Renal cortex interstitium (tissue), 15 donors: ENCODE measurements around the gene USP49. TPM values are rescaled to one million over a fixed set of nuclear protein-coding genes. Genes with fewer than 3 reads are reported as not detected.
"Not testable (repeated sequence)": the region's sequence is repeated elsewhere in the genome, so short reads cannot be mapped to it uniquely, and the experiment has no call there.

ENCODE experiments used
- DNase-seq, 11 donors: peaks; one replicate each; pipeline ENCODE4 v3.0.0-alpha.2; 2013; ENCODE audit warnings: low read depth in 9 of 11, low spot score in 4 of 11; ENCODE audit errors: extremely low read depth in 1 of 11
- long read RNA-seq, 16 experiments: transcript quantifications; one replicate each; lab custom pipeline, GENCODE V29; 2026
- polyA plus RNA-seq, 3 donors: library from polyadenylated mRNA; unstranded; fragments of 120-200 nt; gene quantifications; one replicate each; pipeline ENCODE4 v1.2.1, GENCODE V29; 2013; ENCODE audit not compliant: insufficient read length in 3 of 3

Gene USP49
- 10 to 100 TPM; 13.1 to 14.5 (median 13.2) TPM for polyA plus RNA-seq
- long read RNA-seq, donor 1 = 0 reads
- long read RNA-seq, donor 2 = 0 reads
- long read RNA-seq, donor 3 = 0 reads
- long read RNA-seq, donor 4, partial matches to known transcripts = 0 of 1 reads
- long read RNA-seq, donor 4, other reads (novel, unspliced or antisense) = 0 of 1 reads
- long read RNA-seq, donor 5 = 0 reads
- long read RNA-seq, donor 6 = 0 reads
- long read RNA-seq, donor 7 = 0 reads
- long read RNA-seq, donor 8 = 0 reads
- long read RNA-seq, donor 9 = 0 reads
- long read RNA-seq, donor 10 = 0 reads
- long read RNA-seq, donor 11 = 0 reads
- long read RNA-seq, donor 12 = 0 reads
- long read RNA-seq, donor 13 = 0 reads
- long read RNA-seq, donor 14 = 0 reads
- long read RNA-seq, donor 15 = 0 reads
- long read RNA-seq, donor 16, partial matches to known transcripts = 0 of 1 reads
- long read RNA-seq, donor 16, other reads (novel, unspliced or antisense) = 0 of 1 reads

DNA sequence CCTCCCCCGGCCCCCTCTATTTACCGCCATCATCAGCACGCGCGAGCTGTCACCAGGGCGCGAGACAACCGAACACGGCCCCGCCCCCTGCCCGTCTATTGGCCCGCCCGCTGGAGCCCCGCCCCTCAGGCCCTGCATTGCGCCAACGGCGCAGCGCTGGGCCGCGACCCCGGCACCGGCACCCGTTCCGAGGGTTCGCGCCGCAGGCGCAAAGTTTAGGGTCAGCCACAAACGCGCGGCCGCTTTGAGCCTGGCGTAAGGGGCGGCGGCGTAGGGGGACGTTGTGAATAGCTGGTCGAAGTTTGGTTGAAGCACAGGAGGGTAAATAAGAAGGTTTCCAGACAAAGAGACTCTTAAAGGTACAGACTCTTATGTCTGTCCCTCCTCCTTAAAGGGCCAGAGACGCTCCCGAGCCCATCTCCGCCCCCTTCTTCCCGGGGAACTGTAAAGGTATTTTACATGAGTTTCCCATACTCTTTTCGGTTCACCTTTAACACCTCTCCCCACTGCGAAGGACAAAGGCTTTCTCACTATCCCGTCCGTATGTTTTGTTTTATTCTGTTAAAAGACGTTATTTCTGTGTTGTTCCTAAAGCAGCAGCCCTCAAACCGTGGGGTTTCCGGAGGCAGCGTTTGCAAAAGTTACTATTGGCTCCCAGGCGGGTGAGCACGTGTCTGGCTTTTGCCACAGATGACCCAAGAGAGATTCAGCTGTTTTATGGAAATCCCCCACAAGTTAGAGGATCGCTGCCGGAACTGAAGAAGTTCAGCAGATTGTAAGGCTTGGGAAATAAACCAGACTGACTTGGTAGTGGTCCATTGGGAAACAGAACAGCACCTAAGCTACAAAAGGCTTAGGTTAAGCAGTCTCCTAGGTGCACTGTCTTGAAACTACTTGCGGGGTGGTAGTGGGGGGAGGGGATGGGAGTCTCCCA, at the start of gene USP49:
USP49 (minus strand) TSS at position 76 of the 934 bp plus-strand sequence. CDS start 88,392 bp downstream, outside the sequence.
- peak; percentile 75 to 92 (median 88) for DNase-seq

DNA sequence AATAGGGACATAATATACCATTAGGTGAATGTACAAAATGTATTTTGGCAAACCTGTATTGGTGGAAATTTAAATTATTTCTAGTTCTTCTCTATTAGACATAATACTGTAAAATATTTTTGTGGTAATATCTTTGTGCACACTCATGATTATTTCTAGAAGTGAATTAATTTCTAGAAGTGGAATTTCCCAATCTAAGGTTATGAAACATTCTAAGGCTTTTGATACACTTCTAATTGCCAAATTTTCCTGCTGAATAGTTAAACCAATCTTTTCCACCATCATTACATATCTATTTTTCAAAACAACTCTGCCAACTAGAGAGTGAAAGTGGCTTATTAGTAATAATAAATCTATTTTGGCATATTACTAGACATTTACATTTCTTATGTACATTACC, 48.3 kb upstream of the USP49 start:
- DNase-seq = no peak

DNA sequence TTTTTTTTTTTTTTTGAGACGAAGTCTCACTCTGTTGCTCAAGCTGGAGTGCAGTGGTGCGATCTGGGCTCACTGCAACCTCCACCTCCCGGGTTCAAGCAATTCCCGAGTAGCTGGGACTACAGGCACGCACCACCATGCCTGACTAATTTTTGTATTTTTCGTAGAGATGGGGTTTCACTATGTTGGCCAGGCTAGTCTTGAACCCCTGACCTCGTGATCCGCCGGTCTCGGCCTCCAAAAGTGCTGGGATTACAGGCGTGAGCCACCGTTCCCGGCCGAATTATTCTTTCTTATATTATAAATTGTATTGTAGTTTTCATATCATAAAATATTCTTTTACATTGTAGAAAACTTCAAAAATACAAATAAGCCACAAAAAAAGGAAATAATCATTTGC, 47.7 kb upstream of the USP49 start:
- not testable (repeated sequence) for DNase-seq

DNA sequence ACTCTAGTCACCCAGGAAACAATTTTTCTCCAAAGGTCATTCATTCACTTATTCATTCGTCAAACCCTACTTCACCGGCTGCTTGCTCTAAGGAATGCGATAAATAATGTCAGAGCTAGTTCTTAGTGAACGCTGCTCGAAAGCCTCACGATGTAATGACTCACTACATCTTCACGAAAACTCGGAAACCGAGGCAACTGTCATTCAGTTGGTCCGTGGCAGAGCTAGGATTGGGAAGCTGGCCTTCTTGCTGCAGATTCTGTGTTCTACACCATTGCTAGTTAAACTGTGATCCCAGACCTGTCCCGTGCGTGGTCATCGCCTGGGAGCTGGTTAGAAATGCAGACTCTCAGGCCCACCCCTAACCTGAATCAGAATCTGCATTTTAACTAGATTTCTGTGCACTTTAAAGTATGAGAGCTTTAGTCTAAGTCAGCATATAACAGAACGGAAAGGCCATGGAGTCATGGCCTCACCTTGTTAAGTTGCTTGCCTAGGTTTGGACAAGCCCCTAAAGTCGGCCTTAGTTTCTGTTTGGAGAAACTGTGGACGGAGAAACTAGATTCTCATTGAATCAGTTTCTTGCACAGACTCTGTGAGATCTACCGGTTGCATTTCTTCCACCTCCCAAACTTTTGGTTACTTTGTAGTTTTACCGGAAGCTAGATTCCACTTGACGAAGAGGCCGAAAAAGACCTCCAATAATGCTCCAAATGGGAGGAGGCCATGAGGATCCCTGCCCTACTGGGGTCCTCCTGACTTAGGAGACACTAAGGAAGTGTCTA, 47.1 kb upstream of the USP49 start:
- peak in 1 of 11 donors; percentile 43 for DNase-seq

DNA sequence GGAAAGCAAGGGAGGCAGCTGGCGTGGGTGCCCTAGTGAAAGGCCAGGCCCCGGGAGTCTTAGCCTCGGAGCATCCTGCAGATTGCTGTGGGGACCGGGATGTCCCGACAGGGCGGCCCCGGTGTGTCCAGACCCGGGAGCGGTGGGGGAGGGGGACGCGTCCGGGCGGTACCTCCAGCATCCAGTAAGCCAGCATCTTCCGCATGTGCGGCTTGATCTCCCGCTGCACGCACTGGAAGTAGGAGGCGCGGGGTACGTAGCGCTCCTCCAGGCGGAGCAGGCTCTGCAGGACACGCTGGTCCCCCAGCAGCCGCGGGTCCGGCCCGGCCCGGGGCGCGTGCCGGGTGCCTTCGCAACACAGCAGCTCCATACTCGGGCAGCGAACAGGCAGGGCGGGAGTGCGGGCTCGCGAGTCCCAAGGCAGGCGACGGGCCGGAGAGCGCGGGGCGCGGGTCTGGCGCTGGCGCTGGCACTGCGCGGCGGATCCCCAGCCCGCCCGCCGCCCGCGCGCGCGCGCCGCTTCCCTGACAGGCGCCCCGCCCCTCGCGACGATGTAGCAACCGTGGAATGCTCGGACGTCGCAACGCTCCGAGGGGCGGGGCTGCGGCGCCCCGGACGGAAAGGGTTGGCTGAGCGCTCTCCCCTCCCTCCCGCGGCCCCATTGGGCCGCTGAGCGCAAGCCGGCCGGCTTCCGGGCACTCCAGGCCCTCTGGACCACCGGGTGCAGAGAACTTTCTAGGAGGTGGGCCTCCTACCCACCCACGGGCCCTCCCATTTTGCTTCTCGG, 46.3 kb upstream of the USP49 start, which contains the start of gene CCND3:
CCND3 (minus strand) TSS at position 529 of the 787 bp plus-strand sequence; CDS start at position 370, 159 bp downstream.
- DNase-seq = peak; percentile 67 to 89 (median 83)

DNA sequence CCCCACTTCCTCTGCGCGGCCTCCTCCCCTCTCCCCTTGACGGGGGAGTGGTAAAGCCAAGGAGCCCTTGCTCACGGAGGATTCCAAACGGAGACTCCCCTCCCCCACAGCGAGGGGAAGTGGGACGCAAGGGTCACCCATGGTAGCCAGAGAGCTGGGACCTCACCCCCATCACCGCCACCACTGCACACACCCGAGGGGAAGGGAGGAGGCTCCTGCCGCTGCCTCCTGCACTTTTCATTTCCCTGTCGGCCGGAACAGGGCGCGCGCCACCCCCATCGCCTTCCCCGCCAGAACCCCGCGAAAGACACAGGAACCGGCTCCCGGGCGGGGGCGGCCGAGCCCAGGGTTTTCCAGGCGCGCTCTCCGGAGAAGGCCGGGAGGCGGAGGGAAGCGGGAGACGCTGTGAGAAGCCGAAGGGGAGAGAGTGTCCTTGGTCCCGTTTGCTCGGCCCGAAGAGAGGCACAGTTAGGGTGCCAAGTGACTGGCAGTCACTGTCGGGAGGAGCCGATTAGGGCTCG, 45.6 kb upstream of the USP49 start:
- peak in 1 of 11 donors; percentile 15 for DNase-seq

DNA sequence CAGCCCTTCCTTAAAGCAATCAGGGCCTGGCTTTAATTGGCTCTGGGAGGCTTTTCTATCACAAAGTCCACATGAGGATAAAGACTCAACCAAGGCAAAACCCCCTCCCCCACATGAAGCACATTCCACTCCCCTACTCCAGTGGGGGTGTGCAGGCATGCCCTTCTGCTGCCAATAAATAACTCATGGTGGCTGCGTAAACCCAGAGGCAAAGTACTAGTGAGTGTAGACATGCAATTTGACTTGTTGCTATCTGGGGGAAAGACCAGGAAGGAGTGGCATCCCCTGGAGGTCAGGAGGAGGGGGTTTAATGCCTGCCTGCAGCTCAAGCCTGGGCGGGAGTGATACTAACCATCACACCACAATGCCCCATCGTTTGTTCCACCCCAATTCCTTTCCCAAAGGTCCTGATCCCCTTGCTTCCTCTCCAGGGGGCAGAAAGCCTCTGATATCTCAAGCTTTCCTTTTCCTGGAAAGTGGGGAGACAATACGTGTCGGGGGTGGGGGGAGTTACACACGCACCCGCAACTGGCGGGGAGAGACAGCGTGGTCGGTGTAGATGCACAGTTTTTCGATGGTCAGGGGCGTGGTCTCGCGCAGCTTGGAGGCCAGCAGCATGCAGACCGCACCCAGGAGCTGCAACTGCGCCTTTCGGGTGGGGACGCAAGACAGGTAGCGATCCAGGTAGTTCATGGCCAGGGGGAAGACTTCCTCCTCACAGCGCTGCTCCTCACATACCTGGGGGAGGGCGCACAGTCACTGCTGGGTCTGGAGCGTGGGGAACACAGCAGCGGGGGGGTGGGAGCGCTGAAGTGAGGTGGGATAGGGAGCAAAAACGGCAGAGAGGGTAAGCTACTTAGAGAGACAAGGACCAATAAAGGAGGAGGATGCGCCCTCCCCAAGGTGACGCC, 44.9 kb upstream of the USP49 start:
- peak in 2 of 11 donors; percentile 19 to 67 for DNase-seq

DNA sequence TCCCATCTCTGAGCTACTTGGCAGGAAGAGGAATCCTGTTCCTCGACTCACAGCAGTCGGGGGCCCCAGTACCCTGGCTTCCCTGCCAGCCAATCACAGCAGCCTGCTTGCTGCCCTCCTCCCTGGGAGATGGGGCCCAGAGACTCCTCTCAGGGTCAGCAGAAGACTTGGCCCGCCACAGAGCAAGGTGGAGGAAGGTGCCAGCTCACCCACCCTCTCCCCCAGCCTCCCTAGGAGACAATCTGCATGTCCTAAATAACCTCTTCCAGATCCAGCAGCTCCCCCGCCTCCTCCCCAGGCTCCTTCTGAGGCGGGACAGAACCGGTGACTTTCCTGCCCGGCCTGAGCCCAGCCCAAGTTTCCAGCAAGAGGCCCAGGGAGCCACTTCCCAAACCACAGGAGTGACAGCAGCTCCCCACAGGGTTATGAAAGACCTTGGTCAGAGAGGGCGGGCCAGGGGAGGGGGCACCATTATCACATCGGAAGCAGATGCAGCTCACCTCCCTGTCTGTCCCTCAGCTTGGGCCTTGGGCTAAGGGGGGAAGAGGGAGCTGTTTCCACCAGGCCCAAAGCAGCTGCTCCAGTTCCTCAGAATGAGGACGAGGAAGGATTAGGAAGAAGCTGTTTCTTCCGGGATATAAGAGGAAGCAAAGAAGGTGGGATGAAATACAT, 44.1 kb upstream of the USP49 start:
- no peak for DNase-seq

DNA sequence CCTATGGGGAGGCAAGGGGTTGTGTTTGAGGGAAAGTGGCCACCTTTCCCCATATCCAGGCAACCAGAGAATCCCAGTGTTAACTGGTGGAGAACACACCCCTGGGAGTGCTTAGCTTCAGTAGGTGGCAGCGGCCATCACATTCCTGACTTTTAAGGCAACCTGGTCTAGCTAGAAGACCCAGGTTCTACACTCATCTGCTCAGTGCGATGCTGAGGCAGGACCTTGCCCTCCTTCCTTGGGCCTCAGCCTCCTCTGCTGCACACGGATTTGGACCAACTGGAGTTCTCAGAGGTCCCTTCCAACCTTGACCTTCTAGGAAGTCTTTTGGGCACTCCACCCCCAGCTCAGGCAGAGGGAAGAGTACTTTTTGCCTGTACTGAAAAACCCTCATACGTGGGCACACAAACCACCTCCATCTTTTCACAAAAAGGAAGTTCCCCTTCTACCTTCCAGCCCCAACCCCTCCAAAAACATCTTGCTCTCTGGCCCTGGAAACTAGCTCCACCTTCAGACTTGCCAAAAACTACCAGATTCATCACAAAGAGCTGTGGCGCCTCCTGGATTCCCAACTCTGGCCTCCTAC, 43.5 kb upstream of the USP49 start:
- DNase-seq = no peak

DNA sequence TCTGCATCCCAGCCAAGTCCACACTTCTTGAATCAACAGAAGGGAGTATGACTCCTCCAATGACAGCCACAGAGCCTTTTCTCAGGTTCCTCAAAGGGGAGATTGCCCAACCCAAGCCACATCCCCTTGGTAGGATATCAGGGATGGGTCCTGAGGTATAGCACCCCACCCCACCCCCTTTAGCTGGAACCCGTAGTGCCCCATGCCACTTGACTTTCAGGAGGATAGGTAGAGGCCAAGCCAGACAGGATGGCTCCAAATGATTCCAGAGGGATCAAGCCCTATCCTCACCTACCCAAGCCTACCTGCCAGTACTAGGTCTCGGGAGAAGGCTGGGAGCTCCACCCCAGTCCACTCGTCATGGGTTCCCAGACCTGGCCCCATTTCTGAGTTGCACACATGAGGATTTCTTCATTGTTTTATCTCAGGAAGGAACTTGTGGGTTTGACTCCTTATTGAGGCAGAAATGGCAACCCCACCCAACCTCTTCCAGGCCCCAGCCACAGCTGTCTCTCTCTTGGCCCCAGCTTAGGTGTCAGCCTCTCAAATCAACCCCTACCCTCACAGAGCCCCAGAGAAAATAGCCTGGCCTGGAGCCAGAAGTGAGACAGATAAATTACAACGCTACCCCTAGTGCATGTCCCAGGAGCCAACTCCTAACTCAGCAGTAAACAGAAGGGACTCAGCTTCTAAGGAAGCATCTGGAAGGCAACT, 42.8 kb upstream of the USP49 start:
- DNase-seq = no peak

DNA sequence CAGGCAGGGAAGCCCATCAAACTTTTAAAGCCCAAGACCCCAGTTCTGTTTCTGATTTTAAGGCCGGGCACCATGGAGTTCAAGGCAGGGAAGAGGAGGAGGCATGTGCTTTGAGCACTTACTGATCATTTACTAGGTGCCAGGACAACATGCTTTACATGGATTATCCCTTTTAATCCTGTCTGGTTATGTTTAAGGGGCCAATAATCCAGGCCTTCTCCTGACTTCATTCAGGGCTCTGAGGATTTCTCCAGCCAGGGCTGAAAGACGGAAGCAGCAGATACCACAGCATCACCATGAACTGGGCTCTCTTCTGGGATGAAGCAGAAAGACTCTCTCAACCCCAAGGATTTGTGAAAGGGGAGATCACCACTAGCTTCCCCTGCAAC, 42.3 kb upstream of the USP49 start:
- no peak for DNase-seq

DNA sequence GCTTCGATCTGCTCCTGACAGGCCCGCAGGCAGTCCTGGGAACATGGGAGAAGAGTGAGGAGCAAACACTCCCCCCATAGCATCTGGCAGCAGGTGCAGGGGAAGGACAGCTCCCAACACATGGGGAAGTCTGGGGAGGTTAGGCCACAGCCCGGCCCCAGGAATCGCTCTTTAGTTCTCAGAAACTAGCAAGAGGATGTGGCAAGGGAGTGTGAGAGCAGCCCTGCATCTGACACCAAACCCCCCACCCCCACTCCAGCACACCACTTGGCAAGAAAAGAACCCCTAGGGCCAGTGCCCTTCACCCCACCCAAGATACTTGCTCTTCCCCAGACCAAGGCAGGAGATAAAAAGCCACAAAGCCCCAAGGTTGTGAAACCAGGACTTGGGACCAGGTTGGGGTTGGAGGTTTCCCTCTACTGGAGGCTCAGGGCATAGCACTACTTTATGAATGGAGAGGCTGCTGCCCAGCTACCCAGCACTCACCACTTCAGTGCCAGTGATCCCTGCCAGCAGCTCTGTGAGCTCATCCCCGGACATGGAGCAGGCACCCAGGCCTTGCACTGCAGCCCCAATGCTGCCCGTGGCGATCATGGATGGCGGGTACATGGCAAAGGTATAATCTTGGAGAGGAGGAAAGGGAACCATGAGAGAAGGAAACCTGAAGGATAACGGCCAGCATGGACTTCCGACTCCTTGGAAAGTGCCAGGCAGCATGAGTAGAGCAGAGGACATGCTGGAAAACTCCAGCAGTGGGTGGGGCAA, 41.1 kb upstream of the USP49 start:
- DNase-seq = peak in 5 of 11 donors; percentile 34 to 54 (median 45)

DNA sequence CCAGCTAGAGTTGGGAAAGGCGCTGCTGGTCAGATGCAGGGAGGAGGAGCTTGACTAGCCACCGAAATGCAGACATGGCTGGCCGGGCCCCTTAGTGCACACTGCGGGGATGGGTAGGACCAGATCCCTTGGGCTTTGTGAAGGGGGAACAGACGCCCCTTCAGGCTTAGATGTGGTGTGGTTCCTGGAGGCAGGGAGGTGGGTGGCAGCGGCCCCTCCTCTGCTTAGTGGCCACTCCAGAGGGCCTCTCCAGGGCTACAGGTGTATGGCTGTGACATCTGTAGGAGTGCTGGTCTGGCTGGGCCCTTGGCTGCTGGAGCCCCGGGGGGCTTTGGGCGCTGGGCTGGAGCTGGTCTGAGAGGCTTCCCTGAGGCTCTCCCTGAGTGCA, 40.5 kb upstream of the USP49 start:
- DNase-seq = no peak

DNA sequence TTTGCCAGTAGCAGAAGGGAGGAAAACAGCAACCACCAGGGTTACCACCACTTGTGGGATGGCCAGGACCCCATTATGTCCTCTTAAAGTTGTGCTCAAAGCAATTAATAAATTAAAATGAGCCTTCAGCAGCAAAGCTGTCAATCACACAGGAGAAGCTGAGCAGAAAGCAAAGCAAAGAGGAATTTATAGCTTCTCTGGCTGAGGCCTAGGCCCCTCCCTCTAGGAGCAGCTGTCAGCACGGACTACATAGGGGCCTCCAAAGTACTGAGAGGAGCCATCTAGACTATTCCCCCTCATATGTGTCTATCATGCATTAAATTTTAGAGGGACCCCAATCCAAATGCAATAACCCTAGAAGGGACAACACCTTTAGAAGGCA, 40.0 kb upstream of the USP49 start:
- DNase-seq = no peak
